Mucosa of descending colon (tissue), 3 donors: ENCODE measurements around the gene SELENOP. TPM values are rescaled to one million over a fixed set of nuclear protein-coding genes. Genes with fewer than 3 reads are reported as not detected.
"Not testable (repeated sequence)": the region's sequence is repeated elsewhere in the genome, so short reads cannot be mapped to it uniquely, and the experiment has no call there.

Experiments used
- ATAC-seq: fragments of 200-7000 bp; cut with Tn5 transposase; one replicate; pipeline ENCODE4 v1.9.1; 2020; ENCODE audit warnings: mild to moderate bottlenecking, moderate library complexity
- DNase-seq, 3 donors: peaks; one replicate each; pipeline ENCODE4 v3.0.0-alpha.2; 2020
- H3K36me3 ChIP-seq: fragments of 200-600 bp; one replicate; pipeline ENCODE4 v1.8.0; 2021; ENCODE audit warnings: low read depth, mild to moderate bottlenecking
- H3K4me1 ChIP-seq: fragments of 200-600 bp; one replicate; pipeline ENCODE4 v1.8.0; 2021; ENCODE audit warnings: low read depth, mild to moderate bottlenecking
- H3K4me3 ChIP-seq: fragments of 200-600 bp; one replicate; pipeline ENCODE4 v1.8.0; 2021; ENCODE audit warnings: mild to moderate bottlenecking
- H3K9me3 ChIP-seq: fragments of 200-600 bp; one replicate; pipeline ENCODE4 v1.8.0; 2021; ENCODE audit warnings: mild to moderate bottlenecking
- CTCF ChIP-seq: fragments of 200-600 bp; IDR thresholded peaks from one replicate; pipeline ENCODE4 v1.8.0; 2022; ENCODE audit warnings: antibody characterized with exemption, mild to moderate bottlenecking
- intact Hi-C, 2 donors: fragments of 100-400 bp; cut with DNase I in 1 of 2; cut with micrococcal nuclease in 1 of 2; formaldehyde crosslinking; loops; one replicate each; pipeline versions ENCODE4 v1.11.0 to v1.11.1; 2022; cut with DNase I, micrococcal nuclease
- total RNA-seq, 3 donors: library from RNA; stranded (reverse); fragmentation: NEBNext Ultra II Directional in 2 of 3; extraction: Animal tissue kit (Norgen Biotek cat#: 25700) in 2 of 3; gene quantifications; one replicate each; pipeline versions ENCODE4 v1.2.1 to v1.2.4, GENCODE V29; 2021 to 2023
- donor health status: DM: no; HTN: no; CAD: no; lungs with moderate emphysema.
- donor health status: DM: no; HTN: no; CAD: no.
- donor health status: DM: no; HTN: yes; CAD: no.

SELENOP gene
- total RNA-seq, 3 donors from 2014 or later: 1,113 to 2,199 (median 1,750) TPM

- H3K4me3 ChIP-seq: no peak overlapping the region
- DNase-seq (no peak), ATAC-seq (no peak)
- H3K9me3 ChIP-seq: no peaks in the 10 kb centered on the region
- intact Hi-C loops: no loop called here
- no peaks in the 10 kb centered on the region for H3K36me3 ChIP-seq
- no peaks in the 10 kb centered on the region for H3K4me1 ChIP-seq
- TF ChIP-seq CTCF: no peak
Measured at GRCh38 chr5:42825422-42826148, 13.9 kb upstream of the SELENOP start.

GRCh38 chr5:42824347-42824976, 12.8 kb upstream of the SELENOP start:
- DNase-seq (no peak), ATAC-seq (peak; percentile 63)
- H3K4me3 ChIP-seq: no peak overlapping the region
- H3K4me1 ChIP-seq: no peaks in the 10 kb centered on the region
- TF ChIP-seq CTCF: no peak
- intact Hi-C loops: no loop called here
- no peaks in the 10 kb centered on the region for H3K9me3 ChIP-seq
- no peaks in the 10 kb centered on the region for H3K36me3 ChIP-seq

- no peaks in the 10 kb centered on the region for H3K9me3 ChIP-seq
- intact Hi-C loops: no loop called here
Measured at GRCh38 chr5:42822548-42822947, 10.9 kb upstream of the SELENOP start.

GRCh38 chr5:42819745-42820144, 8.1 kb upstream of the SELENOP start:
- Histone ChIP-seq H3K9me3 (no peaks in the 10 kb centered on the region), H3K36me3 (no peaks in the 10 kb centered on the region), H3K4me3 (no peak overlapping the region), H3K4me1 (no peaks in the 10 kb centered on the region)
- ATAC-seq: no peak
- TF ChIP-seq CTCF: no peak
- intact Hi-C loops: no loop called here
- DNase-seq: no peak

More at GRCh38 chr5:42822548-42822947, 10.9 kb upstream of the SELENOP start:
- no peak for DNase-seq
- no peaks in the 10 kb centered on the region for H3K4me1 ChIP-seq
- H3K4me3 ChIP-seq: no peak overlapping the region
- H3K36me3 ChIP-seq: no peaks in the 10 kb centered on the region
- no peak for ATAC-seq
- TF ChIP-seq CTCF: no peak

- H3K36me3 ChIP-seq, H3K4me1 ChIP-seq, H3K9me3 ChIP-seq, DNase-seq, ATAC-seq, intact Hi-C loops, H3K4me3 ChIP-seq: not testable (repeated sequence)
Measured at GRCh38 chr5:42816546-42816945, 4.9 kb upstream of the SELENOP start.

- Histone ChIP-seq H3K4me1 (peaks cover 8% of the 10 kb centered on the region), H3K9me3 (no peaks in the 10 kb centered on the region), H3K4me3 (no peak overlapping the region), H3K36me3 (peaks cover 4% of the 10 kb centered on the region)
- DNase-seq (no peak), ATAC-seq (no peak)
- intact Hi-C loops: no loop called here
- no peak for TF ChIP-seq CTCF
Measured at GRCh38 chr5:42813533-42813932, 1.8 kb upstream of the SELENOP start.
